ENCODE results near the gene CTU2.
"Not testable (repeated sequence)": the region's sequence is repeated elsewhere in the genome, so short reads cannot be mapped to it uniquely, and the experiment has no call there.

Gene CTU2

DNA sequence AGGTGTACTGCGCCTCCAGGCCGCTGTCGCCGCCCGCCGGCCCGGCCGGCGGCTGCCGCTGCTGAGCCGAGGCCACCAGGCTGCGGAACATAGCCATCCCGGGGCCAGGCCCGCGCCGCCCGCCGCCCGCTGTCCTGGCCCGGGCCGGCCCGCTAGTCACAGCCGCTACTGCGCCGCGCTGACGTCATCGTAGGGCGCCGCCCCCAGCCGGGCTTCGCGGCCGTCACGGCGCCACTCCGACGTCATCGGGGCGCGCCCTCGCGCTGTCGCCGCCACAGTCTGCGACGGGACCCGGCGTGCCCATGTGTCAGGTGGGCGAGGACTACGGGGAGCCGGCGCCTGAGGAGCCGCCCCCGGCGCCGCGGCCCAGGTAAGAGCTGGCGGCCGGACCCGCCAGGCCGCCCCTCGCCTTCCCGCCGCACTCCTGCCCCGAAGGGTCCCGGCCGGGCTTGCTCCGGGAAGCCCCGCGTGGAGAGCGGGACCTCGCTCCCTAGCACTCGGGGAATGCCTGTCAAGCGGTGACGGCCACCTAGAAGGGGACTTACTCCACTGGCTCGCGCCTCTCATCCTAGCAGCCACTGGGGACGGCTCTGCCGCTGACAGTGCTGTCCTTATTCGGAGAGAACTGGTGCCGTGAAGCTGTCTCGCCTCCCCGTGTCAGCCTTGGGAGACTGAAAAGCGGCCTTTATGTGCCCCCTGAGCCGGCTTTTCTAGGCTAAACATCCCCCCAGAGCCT lies at the start of gene CTU2, which contains the start of gene RNF166:
Gene CTU2, plus strand, starts transcription at position 275 of the 736 bp plus-strand sequence. Its CDS starts 28 bp downstream, at position 303.
Gene RNF166, minus strand, starts transcription at position 180 of the 736 bp plus-strand sequence. Its CDS starts 83 bp downstream, at position 97.
- DNase-seq: peak; percentile 91

- DNase-seq: no peak
Measured at GRCh38 chr16:88657371-88657770, 48.9 kb upstream of the CTU2 start.

GRCh38 chr16:88658714-88659113 lies 47.6 kb upstream of the CTU2 start:
- DNase-seq: no peak

DNA sequence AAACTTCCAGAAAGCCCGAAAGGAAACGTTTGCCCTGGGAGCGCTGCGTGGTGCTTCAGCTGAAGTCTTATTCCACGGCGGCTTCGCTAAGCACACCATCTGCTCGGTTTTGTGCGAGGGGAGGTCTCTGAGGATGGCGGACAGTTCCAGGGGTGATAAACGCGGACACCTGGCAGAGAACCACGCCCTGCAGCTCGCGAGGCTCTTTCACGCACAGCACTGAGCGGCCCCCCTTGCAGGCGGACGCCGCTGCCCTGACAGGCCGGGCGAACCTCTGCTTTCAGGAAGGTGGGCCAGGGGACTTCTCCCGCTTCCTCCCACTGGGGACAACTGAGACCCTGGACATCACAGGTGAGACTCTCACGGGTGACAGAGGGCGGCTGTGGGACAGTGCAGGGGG lies 47.1 kb upstream of the CTU2 start:
- DNase-seq: no peak

DNA sequence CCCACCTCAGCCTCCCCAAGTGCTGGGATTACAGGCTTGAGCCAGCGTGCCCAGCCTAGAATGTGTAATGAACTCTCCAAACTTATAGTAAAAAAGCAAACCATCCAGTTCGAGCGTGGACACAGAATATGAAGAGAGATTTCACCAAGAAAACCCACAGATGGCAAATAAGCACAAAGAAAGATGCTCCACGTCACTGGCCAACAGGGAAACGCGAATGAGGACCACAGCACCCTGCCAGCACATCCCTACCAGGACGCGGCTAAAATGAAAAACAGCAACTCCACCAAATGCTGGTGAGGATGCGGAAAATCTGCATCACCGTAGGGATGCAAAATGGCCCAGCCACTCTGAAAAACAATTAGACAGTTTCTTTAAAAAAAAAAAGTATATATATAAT lies 44.8 kb upstream of the CTU2 start:
- no peak for DNase-seq

GRCh38 chr16:88662222-88662842 lies 44.0 kb upstream of the CTU2 start:
- no peak for DNase-seq

DNA sequence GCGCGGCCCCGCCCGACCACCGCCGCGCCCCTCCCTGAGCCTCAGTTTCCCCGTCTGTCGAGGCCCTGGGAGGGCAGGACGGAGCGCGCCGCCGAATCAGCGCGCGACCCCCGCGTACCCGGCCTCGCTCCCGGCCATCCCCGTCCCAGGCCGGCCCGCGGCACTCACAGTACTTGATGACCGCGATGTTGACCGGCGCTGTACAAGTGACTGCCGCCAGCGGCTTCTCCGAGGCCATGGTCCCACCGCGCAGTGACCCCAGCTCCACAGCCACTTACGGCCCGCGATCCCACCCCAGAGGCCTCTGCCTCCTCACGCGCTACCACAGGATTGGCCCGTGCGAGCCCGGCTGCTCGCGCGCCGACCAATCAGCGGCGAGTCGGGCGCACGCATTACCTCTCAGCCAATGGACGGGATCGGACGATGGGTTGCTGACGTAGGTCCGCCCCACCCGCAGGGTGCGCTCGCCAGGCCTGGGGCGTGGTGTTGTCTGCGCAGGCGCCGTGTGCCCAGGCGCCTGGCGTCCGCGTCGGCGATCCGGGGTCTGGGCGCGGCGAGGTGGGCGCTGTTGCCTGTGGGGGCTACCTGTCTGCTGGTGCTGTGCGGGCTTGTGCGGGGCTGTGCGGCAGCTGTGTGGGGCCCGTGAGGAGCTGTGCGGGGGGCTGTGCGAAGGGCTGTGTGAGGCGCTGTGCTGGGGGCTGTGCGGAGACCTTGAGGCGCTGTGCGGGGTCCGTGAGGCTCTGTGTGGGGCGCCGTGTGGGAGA lies 43.3 kb upstream of the CTU2 start, which contains the start of gene MVD:
Gene MVD, minus strand, starts transcription at position 249 of the 764 bp plus-strand sequence. Its CDS starts 11 bp downstream, at position 238.
- peak; percentile 95 for DNase-seq

DNA sequence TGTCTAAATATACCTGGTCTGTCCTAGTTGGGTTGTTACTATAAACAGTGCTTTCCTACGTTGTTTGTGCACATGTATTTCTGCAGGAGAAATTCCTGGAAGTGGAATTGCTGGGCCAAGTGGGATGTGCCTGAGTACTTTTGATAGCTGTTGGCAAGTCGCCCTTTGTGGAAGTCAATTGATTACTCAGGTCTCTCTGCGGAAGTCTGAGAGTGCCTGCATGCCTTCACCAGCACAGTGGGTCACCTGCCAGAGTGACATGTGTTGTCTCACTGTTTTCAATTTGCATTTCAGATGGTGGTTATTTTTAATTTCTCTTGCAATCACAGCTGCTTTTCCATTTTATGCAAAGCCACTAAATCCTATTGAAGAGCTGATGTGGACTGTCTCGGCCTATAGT lies 41.2 kb upstream of the CTU2 start:
- no peak for DNase-seq

- no peak for DNase-seq
Measured at GRCh38 chr16:88665570-88665969, 40.7 kb upstream of the CTU2 start.

GRCh38 chr16:88667461-88667860 lies 38.8 kb upstream of the CTU2 start:
- DNase-seq: no peak

DNA sequence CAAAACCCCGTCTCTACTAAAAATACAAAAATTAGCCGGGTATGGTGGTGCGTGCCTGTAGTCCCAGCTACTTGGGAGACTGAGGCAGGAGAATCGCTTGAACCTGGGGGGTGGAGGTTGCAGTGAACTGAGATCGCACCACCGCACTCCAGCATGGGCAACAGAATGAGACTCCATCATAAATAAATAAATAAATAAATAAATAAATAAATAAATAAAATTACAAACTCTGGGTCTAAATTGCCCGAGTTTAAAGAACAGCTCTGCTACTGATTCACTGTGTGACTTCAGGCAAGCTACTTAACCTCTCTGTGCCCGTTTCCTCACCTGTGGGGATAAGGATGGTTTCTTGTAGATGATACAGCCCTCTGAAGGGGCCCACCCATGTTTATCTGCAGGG lies 36.8 kb upstream of the CTU2 start:
- DNase-seq: not testable (repeated sequence)

DNA sequence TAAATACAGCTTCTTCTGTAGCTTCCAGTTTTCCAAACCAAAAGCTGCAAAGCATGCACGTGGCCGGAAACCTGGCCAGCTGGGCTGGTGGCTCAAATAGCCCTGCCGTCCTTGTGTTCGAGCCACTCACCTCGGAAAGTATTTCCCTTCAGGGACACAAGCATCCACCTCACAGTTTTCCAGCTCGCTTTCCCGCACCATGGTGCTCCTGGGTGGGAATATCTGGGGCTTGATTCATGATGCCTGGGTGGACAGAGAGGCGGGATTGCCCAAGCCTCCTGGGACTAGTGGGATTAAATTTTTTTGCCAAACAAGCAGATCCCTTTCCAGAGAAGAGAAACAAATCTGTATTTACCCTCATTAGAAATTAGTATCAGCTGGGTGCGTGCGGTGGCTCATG lies 36.3 kb upstream of the CTU2 start:
- DNase-seq: no peak

GRCh38 chr16:88671806-88672205 lies 34.5 kb upstream of the CTU2 start:
- no peak for DNase-seq

GRCh38 chr16:88672776-88673175 lies 33.5 kb upstream of the CTU2 start:
- no peak for DNase-seq

- no peak for DNase-seq
Measured at GRCh38 chr16:88673716-88674379, 32.5 kb upstream of the CTU2 start.

DNA sequence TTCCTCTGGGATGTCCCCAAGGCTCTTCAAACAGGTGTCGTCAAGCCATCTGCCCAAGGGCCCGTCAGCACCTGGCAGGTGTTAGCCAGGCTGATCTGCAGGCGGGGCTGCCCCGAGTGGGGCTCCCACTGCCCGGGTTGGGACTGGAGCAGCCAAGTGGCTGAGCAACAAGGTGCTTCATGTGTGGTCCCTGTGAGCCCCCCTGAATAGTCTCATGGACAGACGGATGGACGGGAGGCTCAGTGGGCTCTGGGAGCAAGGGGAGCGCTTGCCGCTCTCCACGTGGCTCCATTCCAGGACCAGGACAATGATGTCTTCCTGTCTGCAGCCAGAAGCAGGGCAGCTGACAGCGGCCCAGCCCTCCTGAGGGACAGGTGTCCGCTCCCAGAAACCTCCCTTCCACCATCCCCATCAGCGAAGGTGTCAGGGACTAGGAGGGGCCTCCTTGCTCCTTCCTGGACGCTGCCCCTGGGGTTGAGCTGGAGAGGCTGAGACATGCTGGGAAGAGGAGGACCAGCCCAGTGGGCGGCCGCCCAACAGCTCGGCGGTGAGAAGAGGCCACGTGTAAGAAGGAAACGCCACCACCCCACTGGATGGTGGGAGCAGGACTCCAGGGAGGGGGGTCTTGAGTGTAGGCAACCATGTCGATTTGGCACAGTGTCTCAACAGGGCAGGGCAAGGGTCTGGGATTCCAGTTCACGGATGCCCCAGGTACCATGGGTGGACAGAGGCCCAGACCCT lies 29.6 kb upstream of the CTU2 start:
- DNase-seq: no peak

GRCh38 chr16:88677721-88678120 lies 28.6 kb upstream of the CTU2 start:
- DNase-seq: no peak

DNA sequence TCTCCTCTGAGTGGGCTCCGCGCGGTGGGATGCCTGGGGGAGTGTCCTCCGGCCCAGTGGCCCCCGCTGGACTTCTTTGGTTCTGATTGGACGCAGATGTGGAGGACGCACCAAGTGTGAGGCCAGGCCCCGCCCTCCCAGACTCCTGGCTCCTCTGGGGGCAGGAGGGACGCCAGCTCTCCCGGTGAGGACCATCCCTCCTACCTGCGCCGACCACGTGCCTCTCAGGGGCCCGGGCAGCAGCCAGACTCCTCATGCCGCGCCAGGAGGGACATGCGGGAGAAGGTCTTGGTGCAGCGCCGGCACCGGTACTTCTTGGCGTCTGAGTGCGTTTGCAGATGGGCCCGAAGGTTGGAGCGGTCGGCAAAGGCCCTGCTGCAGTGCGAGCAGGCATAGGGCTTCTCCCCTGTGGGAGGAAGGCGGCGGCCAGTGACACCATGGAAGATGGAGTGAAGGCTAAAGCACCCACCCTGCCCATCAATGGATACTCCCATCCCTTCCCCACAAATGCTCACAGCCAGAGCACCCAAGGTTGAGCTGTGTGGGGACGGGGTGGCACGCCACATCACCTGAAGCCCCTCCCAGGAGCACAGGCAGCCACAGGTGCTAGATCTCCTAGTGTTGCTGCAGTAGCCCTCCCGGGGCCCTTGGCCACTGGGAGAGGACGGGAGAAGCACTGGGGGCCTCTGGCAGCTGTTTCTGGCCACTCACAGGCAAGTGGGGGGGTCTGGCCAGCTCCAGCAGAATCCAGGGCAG lies 27.9 kb upstream of the CTU2 start:
- DNase-seq: no peak

DNA sequence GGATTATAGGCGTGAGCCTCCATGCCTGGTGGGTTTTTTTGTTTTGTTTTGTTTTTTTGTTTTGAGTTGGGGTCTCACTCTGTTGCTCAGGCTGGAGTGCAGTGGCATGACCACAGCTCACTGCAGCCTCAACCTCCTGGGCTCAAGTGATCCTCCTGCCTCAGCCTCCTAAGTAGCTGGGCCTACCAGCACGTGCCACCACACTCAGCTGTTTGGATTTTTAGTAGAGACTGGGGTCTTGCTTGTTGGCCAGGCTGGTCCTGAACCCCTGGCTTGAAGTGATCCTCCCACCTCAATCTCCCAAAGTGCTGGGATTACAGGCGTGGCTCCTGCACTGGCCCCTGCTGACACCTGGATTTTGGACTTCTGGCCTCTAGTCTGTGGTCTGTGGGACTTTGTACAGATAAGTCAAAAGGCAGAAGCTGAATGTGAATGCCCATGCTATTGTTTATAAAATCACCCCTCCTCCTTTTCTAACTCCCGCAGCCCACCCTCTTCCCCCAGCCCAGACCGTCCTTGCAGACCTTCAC lies 25.7 kb upstream of the CTU2 start:
- DNase-seq: no peak

DNA sequence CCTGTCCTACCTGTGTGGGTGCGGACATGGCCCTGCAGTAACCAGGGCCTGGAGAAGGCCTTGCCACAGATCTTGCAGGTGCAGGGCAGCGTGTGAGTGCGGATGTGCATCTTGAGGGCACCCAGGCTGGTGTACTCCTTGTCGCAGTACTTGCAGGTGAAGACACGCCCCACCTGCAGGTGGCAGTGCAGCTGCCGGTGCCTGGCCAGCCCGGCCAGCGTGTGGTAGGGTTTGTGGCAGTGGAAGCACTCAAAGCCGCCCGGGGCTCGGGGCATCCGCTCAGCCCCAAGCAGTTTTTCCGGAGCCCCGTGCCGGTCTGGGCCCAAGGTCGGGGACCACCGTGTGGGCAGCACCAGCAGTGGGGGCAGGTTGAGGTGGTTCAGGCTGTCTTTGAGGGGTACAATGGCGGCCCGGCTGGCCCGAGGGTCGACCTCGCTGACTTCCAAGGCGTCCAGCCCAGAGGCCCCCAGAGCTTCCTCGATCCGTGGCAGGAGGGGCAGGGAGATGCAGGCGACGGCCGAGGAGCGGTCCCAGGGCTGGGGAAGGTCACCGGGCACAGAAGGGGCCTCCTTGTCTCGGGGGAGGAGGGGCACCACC lies 25.1 kb upstream of the CTU2 start:
- peak; percentile 92 for DNase-seq
